NCI-H524 (cell line): Measurements from ENCODE around the gene NECAB2.

Experiments used
- DNase-seq, 2 experiments: peaks; one replicate each; lab custom pipeline; 2025; lab: John Stamatoyannopoulos, UW

Gene NECAB2

DNA sequence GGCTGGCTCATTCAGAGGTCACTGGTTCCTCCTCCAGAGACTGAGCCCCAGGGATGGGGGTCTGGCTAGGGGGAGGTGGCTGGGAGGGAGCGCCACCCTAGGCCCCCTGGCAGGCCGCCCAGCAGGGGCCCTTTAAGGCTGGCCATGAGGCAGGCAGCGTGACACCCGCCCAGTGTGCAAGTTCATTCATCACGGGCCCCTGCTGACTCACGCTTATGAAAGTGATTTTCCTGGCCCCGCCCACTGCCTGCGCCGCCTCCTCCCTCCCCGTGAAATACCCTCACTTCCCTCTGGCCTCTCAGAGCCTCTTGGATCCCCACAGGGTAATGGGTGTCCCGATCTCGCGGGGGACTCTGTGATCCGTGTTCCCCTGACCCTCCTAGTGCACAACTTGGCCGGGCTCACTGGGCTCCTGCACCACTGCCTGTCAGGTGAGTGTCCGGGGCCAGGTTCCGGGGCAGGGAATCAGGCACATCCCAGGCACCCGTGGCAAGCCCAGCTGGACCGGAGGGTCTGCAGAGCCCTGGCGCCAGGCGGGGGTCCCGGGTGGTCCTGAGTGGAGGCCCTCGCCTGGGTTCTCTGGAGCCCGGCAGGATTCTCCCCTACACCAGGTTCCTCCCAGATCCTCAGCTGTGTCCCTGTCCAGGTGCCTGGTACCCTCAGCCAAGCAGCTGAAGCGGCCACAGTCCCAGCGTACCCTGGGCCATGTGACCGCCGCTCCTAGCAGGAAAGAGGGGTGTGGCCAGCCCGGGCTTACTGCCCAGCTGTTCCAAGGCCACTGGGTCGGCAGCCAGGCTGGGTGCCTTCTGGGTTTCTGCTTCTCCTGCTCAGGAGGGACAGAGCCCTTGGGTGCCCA lies 14.9 kb upstream of the NECAB2 start, which contains the start of gene OSGIN1:
Gene OSGIN1 (plus strand): TSS at position 301 of the 856 bp plus-strand sequence. CDS start 4,432 bp downstream, outside the sequence.
- DNase-seq, result peak; percentile 55 to 85

DNA sequence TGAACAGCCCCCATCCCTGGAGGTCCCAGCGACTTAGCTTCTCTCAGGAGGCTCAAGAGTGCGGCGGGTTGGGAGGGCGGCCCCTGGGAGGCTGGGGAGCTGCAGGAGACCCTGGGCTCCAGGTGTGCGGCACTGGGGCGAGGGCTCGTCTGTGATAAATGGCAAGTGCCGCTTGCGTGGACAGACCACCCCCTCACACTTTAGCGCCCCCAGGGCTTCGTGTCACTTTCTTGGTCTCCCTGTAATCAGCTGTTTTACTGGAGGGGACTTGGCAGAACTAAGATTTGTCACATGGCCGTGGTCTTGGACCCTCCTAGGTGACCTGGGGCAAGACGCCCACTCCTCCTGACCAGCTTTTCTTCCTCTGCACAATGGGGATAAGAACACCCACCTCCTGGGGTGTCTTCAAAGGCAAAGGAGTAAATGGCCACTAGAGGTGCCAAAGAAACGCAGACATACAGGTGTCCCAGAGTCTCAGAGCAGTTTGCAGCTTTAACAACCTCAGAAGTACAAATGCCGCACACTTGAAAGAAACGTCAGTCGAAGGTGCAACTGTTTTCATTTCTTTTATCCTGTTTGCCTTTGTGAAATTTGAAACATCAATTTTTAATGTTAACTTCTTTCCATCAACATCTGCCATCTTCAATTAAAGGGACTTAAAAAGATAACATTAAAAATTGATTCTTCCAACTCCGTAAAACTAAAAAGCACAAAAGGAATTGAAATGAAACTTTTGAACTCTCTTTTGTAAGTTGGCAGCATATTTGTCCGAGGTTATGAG lies 14.1 kb upstream of the NECAB2 start:
- peak; percentile 35 to 63 for DNase-seq

DNA sequence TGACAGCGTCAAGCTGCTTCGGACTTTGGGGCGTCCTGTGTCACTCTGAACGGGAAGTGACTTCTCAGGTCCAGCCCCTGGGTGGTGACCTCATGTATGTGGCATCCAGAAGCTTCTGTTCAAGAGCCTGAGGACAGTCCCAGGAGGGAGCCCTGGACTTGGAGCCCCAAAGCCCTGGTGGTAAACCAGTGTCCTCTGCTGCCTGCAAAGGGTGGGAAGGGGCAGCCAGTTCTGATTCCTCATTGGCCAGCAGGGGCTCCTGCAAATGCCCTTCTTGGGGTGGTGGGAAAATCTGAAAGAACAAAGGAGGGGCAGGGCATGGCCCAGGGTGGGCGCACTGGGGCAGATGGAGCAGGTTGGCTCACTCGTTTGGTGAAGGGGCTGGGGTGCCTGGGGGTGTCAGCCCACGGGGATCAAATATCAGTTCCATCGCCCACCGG lies 13.4 kb upstream of the NECAB2 start:
- DNase-seq, result no peak

DNA sequence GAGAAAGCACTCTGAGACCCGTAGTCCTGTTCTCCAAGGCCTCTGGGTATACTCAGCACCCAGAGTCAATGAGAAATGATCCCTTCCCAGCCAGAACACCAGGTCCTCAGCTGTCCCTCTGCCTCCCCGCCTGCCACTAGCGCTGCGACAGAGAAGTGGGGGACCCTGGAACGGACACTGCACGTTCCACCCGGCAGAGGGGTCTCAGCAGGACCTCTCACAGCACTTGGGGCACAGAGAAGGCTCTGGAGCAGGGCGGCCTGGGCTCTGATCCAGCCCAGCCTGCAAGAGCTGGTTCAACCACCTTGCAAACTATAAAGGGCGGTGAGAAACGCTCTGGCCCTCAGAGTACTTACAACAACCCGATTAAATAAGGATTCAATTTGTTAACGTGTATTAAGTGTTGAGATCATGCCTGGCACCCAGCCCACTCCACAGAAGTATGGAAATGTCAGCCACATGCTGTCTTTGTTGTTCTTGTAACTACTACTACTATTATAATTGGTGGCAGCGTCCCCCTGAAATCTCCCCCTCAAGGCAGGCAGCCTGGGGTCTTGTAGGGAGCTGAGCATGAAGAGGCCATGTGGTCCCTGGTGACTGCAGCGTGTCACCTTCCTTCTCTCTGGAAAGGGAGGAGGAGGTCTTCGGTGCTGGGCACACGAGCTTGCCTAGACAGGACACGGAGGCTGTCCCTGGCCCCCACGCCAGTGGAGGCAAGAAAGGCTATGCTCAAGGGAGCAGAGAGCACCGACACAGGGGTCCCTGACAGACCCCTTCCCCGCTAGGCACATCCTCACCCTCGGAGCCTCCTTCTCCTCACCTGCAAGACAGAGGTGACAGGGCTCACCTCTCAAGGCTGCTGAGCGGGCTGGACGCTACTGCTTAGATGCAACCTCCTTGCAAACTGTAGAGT lies 12.6 kb upstream of the NECAB2 start:
- peak in 1 of 2 experiments; percentile 30 for DNase-seq

DNA sequence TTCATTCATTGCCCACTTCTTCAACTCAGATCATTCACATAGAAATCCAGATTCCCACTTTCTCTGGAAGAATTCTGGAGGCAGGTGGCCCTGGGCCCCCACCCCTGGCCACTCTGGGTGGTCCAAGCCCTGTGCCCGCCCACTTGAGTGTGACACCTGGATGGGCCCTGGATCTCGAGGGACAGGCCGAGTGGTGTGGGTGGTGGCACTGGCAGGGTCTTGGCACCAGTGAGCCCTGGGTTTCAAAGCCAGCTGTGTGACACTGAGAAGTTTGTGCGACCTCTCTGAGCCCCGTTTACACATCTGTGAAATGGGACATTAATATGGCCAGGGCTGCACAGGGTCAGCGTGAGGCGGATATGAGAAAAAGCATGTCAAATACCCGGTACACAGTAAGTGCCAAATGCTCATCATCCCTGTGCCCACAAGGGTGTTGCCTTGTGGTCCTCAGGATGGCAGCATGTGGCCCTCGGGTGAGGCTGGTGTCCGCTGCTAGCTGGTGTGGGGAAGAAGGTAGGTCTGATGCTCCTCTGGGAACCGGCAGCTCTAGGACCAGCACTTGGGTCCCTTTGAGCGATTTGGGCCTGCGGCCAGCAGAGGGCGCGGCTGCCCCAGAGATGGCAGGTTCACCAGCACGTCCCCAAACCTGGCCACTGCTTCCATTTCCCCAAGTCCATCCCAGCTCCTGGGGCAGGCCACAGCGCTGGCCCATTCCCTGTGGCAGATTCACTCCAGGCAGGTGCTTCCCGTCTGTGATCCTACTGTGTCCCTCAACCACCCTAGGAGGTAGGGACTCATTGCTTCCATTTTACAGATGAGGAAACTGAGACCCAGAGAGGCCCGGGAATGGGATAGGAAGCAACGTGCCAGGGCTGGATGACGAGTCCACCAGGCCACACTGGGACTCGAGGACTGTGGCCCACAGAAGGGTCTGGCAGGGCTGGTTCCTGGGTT lies 11.4 kb upstream of the NECAB2 start:
- DNase-seq, result peak; percentile 64 to 89

DNA sequence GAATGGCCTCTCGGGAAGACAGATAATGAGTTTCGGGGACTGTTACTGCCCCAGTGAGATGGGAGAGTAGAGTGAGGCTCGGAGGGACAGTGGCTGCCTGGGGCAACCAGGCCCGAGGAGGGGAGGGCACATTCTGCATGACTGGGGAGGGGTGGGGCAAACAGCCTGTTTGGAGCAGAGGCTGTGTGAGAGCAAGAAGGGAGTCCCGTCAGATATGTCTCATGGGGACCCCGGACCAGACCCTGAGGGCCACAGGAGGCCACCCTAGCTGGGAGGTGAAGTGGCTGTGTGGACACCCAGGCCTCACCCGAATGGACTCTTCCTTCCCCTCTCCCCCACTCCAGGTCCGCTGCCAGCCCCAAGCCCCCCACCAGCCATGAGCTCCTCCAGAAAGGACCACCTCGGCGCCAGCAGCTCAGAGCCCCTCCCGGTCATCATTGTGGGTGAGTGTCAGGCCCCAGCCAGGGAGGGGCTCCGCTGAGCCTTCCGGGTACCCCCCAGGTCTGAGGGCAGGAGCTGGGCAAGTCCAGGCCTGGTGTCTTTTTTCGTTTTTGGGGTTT lies 10.7 kb upstream of the NECAB2 start:
- no peak for DNase-seq

DNA sequence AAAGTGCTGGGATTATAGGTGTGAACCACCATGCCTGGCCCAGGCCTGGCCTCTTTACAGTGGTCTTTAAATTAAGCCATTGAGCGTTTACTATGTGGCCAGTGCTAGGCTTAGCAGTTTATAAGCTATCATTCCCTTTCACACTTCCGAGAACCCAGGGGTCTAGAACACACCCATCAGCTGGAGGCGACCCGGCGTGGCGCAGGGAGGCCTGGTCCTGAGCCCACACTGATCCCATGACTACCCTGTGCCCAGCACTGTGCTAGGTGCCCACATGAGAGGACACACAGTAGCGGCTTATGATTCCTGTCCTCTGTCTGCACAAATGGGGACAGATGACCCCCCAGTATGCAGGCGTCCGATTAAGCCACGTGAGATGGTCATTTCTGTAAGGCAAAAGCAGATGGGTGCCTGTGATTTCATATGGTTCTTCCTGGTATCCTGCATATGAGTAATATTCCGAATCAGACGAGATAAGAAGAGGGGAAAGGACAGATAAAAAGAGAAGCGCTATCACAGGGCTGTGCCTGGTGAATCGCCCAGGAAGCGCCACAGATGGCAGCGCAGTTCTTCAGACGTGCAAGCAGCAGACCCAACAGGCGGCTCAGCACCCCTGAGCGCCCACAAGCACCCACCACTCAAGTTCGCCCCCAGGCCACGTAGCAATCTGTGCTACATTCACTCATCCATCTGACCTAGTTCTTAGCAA lies 9.8 kb upstream of the NECAB2 start:
- DNase-seq, result peak; percentile 58 to 88

DNA sequence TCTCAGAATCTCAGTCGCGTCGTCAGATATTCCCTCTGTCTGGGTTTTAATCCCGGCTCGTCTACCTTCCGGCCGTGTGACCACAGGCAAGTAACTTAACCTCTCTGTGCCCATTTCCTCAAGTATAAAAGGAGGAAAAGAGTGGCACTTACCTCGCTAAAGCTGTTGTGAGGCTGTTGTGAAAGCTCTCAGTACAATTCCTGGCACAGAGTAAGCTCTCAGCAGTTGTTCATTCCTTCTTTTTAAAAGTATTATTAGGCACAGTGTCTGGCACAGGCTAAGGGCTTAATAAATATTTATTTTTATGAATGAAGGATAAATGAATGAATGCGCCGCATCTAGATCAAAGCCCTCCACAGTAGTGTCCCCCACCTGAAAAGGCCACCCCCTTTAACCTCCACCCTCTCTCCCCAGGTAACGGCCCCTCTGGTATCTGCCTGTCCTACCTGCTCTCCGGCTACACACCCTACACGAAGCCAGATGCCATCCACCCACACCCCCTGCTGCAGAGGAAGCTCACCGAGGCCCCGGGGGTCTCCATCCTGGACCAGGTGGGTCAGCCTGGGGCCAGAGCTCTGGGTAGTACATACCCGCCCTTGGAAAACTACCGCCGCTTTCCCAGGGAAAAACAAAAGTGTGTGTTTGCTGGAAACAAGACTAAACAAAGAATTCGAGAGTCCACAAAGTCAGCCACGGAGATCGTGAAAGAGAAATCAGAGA lies 9.0 kb upstream of the NECAB2 start:
- DNase-seq, result no peak

DNA sequence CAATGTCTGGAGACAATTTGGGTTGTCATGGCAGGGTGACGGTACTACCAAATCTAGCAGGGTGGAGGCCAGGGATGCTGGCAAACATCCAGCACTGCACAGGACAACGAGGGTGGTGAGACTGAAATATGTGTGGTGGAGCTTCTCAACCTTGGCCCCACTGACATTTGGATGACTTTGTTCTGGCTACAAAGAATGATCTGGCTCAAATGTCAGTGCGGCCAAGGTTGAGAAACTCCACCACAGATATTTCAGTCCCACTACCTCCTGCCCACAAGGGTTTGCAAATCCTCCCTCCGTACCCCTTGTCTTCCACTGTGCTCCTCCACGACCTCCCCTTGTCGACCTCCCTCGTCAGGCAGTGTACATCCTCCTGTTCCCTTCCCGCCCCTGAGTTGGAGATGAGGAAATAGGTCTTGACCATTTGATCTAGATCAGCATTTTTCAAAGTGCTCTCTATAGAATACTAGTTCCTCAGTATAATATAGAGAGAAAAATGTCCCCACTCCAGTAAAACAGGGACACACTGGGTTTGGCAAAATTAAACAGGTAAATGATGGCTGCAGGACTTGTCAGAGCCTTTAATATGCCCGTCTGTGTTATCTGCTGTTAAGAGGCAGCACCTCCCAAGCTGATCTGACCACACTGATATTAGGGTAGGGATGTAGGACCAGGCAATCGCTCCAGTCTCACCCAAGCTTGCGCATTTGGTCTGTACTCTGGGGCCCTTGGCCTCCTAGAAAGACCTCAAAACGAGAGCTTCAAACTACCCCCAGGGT lies 8.2 kb upstream of the NECAB2 start:
- no peak for DNase-seq

DNA sequence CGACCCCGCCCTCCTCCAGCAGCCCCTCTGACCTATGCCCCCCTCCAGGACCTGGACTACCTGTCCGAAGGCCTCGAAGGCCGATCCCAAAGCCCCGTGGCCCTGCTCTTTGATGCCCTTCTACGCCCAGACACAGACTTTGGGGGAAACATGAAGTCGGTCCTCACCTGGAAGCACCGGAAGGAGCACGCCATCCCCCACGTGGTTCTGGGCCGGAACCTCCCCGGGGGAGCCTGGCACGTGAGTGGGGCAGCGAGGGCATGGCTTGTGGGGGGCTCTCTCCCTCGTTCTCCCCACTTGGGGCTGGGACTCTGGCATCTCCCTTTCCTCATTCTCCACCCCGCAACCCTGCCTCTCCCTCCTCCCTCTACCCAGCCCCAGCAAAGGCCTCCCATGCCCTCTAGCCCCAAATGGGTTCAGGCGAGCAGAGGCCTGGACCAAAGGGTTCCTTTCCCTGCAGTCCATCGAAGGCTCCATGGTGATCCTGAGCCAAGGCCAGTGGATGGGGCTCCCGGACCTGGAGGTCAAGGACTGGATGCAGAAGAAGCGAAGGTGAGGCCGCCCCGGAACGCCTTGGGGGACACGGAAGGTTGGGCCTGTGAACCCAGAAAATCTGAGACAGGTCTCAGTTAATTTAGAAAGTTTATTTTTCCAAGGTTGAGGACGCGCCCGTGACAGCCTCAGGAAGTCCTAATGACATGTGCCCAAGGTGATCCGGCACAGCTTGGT lies 7.4 kb upstream of the NECAB2 start:
- no peak for DNase-seq

DNA sequence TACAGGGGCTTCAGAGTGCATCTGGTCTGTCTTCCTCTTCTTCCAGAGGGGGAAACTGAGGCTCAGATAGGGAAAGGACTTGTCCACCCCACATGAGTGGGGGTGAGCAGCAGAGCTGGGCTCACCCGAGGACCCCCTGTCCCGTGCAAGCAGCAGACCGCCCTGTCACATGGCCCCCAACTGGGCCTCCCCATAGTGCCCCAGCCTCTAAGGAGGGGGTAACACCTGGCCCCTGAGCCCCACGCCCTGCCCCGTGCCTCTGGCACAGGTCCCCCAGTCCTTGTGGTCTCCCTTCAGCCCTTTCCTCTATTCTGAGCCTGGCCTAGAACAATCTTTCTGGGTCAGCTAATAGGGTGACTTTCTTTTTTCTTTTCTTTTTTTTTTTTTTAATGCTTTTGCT lies 6.5 kb upstream of the NECAB2 start:
- DNase-seq, result no peak

DNA sequence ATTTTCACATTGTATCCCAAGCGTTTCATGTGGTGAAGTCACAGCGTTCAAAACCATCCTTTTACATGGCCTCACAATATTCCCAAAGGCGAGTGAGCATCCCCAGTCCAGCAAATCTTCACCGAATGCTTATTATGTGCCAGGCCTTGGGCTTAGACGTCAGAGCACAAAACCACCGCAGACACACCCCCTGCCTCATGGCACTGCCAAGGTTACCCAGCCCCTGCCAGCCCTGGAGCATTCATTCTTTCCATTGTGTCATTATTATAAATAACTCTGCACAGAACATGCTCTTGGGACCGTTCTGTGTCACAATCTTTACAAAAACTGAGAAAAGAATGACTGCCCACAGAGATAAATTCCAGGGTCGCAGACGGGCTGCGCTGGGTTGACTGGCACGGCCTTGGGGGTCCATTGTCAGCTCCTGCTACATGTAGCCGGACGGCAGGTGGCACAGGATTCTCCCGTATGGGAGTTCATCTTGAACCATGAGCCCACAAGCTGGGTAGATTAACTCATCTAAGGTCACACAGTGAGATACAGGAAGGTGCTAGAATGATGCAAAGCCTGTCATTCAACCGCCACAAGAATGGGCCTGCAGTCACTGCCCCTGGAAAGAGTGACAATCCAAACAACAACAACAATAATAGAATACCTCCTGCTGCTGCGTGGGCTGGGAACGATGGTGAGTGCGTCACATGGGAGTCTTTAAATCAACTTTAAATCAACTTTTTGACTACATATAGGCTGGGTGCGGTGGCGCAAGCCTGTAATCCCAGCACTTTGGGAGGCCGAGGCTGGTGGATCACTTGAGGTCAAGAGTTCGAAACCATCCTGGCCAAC lies 4.5 kb upstream of the NECAB2 start:
- DNase-seq, result no peak

DNA sequence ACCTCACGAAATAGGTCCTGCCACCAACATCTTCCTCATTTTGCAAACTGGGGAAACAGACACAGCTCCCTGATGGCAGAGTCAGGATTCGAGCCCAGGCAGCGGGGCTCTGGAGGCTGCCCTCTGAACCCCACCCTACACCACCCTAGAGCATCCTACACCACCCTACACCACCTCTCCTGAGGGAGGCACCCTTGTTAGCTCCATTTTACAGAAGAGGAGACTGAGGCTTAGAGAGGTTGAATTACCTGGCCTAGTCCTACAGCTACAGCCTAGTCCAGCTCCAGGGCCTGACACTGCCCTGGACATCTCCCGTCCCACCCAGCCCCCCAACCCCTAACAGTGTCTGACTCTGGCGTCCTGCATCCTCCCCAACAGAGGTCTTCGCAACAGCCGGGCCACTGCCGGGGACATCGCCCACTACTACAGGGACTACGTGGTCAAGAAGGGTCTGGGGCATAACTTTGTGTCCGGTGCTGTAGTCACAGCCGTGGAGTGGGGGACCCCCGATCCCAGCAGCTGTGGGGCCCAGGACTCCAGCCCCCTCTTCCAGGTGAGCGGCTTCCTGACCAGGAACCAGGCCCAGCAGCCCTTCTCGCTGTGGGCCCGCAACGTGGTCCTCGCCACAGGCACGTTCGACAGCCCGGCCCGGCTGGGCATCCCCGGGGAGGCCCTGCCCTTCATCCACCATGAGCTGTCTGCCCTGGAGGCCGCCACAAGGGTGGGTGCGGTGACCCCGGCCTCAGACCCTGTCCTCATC lies 3.2 kb upstream of the NECAB2 start:
- DNase-seq, result no peak

DNA sequence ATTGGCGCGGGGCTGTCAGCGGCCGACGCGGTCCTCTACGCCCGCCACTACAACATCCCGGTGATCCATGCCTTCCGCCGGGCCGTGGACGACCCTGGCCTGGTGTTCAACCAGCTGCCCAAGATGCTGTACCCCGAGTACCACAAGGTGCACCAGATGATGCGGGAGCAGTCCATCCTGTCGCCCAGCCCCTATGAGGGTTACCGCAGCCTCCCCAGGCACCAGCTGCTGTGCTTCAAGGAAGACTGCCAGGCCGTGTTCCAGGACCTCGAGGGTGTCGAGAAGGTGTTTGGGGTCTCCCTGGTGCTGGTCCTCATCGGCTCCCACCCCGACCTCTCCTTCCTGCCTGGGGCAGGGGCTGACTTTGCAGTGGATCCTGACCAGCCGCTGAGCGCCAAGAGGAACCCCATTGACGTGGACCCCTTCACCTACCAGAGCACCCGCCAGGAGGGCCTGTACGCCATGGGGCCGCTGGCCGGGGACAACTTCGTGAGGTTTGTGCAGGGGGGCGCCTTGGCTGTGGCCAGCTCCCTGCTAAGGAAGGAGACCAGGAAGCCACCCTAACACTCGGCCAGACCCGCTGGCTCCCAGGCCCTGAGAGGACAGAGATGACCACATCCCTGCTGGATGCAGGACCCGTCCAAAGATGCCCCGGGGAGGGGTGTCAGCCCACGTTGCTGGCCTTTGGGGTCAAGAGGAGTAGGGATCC lies 2.4 kb upstream of the NECAB2 start:
- no peak for DNase-seq

DNA sequence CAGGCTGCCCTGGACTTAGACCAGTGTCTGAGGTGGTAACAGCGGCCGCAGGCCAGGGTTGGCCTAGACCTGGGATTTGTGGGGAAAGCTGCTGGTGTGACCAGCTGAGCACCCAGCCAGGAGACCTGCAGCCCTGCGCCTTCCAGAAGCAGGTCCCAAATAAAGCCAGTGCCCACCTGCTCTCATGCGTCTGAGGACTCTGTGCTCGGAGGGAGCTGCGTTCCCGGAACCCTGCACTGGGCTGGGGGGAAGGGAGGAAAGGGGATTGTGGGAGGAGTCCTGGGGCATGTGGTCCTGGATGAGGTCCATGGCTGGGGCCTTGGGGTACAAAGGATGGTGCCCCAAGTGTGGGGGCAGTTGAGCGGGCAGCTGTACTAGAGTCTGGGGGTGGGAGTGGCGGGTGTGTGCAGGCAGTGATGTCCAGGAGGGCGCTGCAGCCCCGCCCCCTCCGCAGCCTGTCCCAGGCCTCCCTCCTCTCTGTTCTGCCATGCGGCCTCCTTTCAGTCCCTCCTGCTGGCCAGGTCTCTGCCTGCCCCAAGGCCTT lies 1.8 kb upstream of the NECAB2 start:
- no peak for DNase-seq
